Stimulated activated CD4-positive, alpha-beta T cell treated with anti-CD3 and anti-CD28 coated beads, Interleukin-2, amount 100 ng/mL, for 4 hours (primary cell): ENCODE measurements around the gene WFDC10B.
"Not testable (repeated sequence)": the region's sequence is repeated elsewhere in the genome, so short reads cannot be mapped to it uniquely, and the experiment has no call there.

Source experiments
- DNase-seq: peaks from one replicate; pipeline ENCODE4 v3.0.0-alpha.2; 2020; ENCODE audit warnings: low read depth

The WFDC10B gene

GRCh38 chr20:45704969-45705637 lies at the start of gene WFDC10B:
TSS of gene WFDC10B (minus strand) at chr20:45705019. CDS start at chr20:45685992, 19,027 bp downstream.
- DNase-seq, result no peak

- no peak for DNase-seq
Measured at GRCh38 chr20:45752746-45753145, 47.9 kb upstream of the WFDC10B start.

DNA sequence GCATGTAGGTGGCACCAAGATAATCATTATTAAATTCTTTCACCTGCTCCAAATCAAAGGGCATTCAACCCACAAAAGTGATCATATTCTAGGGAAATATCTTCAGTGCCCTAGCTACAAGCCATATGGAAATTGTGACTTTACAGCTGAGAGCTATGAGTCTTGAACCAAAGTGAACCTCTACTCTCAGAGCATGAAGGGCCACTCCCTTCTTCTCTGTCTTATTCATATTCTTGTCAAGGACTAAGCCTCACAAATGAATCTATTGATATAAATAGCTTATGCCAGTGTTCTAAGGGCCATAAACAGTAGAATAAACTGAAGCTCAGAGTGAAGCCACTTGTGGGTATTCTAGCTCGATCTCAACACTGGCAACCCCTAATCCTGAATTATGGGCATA lies 46.9 kb upstream of the WFDC10B start:
- DNase-seq, result no peak

- no peak for DNase-seq
Measured at GRCh38 chr20:45745015-45745414, 40.2 kb upstream of the WFDC10B start.

GRCh38 chr20:45742596-45742995 lies 37.8 kb upstream of the WFDC10B start:
- DNase-seq, result no peak

GRCh38 chr20:45735988-45736387 lies 31.2 kb upstream of the WFDC10B start:
- no peak for DNase-seq

- no peak for DNase-seq
Measured at GRCh38 chr20:45735552-45735951, 30.7 kb upstream of the WFDC10B start.

- DNase-seq, result no peak
Measured at GRCh38 chr20:45732199-45732598, 27.4 kb upstream of the WFDC10B start.

DNA sequence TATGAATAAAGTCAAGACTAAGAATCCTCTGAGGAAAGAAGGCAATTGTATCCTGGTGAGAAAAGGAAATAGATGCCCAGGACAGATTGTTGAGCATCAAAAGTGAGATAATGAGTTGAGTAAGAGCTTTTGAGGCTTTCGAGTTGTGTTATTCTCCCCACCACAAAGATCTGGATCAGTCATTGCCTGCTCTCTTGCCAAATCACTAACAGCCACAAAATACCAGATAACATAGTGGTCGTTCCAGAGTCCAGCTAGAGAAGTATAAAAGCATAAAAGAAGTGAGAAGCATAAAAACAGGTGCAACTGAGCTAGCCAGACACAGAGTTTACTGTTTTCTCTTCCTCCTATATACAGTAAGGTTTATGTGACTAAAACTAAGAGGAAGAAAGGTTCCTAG lies 22.2 kb upstream of the WFDC10B start:
- no peak for DNase-seq

DNA sequence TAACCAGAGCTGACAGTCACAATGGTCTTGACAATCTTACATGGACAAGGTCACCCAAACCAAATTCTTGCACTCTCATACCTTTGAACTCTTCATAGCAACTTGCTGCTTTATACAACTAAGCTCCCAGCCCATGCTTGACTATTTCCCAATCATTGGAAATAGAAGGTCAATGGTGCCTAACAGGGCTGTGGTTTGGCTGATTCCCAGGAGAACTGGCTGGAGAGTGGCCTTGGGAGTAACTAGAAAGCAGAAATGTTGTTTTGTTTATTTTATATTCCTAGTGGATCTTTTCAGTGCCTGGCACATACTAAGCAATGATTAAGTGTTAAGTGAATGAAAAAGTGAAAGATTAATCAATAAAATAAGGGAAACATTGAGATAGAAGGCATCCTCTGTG lies 20.3 kb upstream of the WFDC10B start:
- no peak for DNase-seq

- DNase-seq, result no peak
Measured at GRCh38 chr20:45722047-45722446, 17.2 kb upstream of the WFDC10B start, which contains the start of gene SPINT4. TSS of gene SPINT4 (plus strand) at chr20:45722347. CDS start at chr20:45722368, 21 bp downstream.

GRCh38 chr20:45716141-45716688 lies 11.4 kb upstream of the WFDC10B start:
- DNase-seq, result not testable (repeated sequence)

DNA sequence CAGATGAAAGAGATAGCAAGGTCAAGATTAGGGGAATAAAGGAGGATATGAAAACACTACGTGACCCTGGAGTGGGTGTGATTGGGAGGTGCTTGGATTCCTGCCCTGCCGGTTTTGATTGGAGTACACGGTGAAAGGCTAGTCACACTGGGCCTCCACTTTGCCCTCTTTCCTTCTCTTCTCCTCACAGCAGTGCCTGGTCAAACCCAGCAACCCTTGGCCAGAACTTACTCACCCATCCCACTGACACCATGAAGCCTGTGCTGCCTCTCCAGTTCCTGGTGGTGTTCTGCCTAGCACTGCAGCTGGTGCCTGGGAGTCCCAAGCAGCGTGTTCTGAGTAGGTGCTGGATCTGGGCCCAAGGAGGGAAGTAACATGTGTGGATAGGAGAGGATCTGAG lies 2.9 kb downstream of the WFDC10B start, which contains the start of gene WFDC13:
Gene WFDC13, plus strand, starts transcription at position 166 of the 400 bp plus-strand sequence. Its CDS starts 86 bp downstream, at position 252.
- DNase-seq, result no peak

DNA sequence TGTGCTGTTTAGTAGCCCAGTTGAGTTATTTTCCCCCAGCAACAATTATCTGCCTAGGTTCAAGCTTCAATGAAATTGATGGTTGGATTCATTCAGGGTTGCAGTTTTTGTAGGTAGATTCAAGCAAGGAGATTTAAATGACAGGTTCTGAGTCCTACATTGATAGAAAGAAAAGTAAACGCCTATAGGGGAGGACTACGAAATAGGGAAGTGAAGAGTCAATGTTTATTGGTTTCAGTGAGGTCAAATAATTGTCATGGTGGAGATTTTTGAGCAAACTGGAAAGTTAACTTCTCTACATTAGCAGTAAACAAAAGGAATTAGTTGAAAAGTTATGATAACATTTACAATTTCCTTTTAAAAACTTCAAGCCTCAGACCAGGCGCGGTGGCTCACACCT lies 3.7 kb downstream of the WFDC10B start:
- DNase-seq, result no peak

GRCh38 chr20:45695496-45695895 lies 9.3 kb downstream of the WFDC10B start:
- DNase-seq, result no peak

DNA sequence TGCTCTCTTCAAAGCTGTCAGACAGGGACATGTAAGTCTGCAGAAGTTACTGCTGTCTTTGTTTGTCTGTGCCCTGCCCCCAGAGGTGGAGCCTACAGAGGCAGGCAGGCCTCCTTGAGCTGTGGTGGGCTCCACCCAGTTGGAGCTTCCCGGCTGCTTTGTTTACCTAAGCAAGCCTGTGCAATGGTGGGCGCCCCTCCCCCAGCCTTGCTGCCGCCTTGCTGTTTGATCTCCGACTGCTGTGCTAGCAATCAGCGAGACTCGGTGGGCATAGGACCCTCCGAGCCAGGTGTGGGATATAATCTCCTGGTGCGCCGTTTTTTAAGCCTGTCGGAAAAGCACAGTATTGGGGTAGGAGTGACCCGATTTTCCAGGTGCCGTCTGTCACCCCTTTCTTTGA lies 11.5 kb downstream of the WFDC10B start:
- DNase-seq, result not testable (repeated sequence)

DNA sequence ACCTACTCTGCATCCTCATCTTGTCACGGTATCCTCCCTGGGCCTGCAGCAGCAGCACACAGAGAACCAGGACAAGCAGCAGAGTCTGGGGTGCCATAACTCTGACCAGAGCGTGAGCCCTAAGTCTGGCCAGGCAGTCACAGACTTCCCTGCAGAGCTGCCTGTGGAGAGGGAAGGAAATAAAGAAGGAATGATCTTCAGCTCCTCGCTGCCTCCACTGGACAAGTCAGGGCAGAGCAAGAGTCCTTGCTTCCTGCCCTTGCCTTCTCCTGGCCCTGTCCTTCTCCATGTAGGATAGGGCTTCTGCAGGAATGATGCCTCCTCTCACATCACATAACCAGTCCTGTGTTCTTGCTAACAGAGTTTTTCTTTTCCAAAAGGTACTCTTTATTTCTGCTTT lies 18.9 kb downstream of the WFDC10B start:
- no peak for DNase-seq

DNA sequence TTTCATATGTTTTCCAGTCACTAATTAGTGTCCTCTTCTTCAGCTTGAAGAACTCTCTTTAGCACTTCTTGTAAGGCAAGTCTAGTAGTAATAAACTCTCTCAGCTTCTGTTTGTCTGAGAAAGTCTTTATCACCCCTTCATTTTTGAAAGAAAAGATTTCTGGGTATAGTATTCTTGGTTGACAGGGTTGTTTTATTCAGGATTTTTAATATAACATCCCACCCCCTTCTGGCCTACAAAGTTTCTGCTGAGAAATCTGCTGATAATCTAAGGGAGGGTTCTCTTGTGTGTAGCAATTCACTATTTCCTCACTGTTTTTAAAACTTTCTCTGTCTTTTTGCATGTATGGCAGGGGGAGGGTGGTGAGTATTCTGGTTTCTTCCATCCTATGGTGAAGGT lies 25.2 kb downstream of the WFDC10B start:
- no peak for DNase-seq

- no peak for DNase-seq
Measured at GRCh38 chr20:45672765-45673164, 32.1 kb downstream of the WFDC10B start.

DNA sequence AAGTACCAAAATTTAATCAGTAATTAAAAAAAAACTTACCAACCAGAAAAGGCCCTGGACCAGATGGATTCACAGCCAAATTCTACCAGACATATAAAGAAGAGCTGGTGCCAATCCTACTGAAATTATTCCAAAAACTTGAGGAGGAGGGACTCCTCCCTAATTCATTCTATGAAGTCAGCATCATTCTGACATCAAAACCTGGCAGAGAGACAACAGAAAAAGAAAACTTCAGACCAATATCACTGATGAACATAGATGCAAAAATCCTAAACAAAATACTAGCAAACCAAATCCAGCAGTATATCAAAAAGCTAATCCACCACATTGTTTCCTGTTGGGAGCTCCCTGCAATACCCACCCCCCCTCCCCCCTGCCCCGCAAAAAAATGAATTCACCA lies 34.7 kb downstream of the WFDC10B start, which contains the start of gene WFDC11:
Gene WFDC11, minus strand, starts transcription at position 101 of the 400 bp plus-strand sequence. CDS start 19,639 bp downstream, outside the sequence.
- DNase-seq, result no peak

- DNase-seq, result not testable (repeated sequence)
Measured at GRCh38 chr20:45657038-45657437, 47.8 kb downstream of the WFDC10B start.

DNA sequence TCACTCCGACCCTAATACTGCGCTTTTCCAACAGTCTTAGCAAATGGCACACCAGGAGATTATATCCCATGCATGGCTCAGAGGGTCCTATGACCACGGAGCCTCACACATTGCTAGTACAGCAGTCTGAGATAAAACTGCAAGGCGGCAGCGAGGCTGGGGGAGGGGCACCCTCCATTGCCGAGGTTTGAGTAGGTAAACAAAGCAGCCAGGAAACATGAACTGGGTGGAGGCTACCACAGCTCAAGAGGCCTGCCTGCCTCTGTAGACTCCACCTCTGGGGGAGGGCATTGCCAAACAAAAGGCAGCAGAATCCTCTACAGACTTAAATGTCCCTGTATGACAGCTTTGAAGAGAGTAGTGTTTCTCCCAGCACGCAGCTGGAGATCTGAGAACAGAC lies 53.1 kb downstream of the WFDC10B start:
- not testable (repeated sequence) for DNase-seq

DNA sequence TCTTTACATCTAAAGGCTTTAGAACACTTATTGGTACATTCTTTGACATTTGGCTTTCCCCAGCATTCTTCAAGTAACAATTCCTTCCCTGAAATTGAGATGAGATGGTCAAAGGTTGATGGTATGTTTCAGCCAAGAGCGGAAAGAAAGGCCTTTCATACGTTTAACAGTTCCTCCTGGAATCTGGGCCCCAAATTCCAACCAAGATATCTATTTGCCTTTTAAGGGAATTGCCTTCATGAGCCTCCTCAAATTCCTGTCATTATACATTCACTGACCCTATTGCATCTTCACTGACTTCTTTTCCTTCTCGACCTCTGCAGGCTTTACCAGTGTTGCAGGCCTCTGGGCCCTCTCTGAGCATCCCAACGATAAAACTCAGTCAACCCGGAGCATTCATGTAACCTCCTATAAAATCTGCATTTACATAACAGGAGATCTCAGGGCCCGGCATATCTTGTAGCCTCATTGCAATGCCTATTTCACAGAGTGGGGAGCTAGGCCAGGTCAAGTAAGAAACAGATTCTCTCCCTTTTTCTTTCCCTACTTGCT lies 55.4 kb downstream of the WFDC10B start:
- DNase-seq, result no peak
